Measurements from ENCODE around the gene CRCP. TPM values are rescaled to one million over a fixed set of nuclear protein-coding genes. Genes with fewer than 3 reads are reported as not detected.

The CRCP gene
- total and polyA plus RNA-seq, 2 of the 13 experiments (the other 11 are each of a cell fraction or from before 2014, with no cell fraction given) = 22.7 to 31.0 TPM

DNA sequence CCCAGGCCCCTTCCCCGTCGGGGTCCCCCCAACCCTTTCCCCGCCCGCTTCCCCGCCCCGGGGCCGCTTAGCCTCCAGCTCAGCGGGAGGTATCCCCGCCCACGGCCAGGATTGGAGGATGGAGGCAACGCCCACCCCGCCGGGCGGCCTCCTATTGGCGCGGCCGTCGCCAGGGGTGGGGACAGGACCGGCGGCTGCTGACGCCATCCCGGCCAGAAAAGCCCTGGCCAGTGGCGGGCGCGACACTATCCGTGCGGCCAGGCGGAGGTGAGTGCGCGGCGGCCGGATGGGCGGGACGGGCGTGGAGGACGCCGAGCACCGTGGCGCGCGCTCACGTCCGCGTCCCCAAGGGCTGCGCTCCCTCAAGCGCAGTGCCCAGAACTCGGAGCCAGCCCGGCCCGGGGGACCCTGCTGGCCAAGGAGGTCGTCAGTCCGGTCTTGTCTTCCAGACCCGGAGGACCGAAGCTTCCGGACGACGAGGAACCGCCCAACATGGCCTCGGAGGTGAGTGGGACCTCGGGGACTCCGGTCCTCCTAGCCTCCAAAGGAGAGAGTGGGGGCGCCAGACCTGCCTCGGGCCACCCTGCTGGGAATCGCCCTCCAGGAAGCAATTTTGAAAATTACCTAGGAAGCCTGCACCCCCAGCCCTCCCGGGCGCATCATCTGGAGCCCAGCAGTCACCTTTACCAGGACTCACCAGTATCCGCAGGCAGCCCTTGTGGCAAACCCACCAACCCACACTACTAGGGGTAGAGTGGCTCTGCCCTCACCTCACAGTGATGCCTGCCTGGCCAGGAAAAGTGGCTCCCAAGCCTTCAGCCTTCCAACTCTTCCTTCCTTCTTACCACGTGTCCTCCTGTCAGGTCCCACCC, 38.8 kb upstream of the CRCP start, which contains the start of gene ASL (continued):
- TF ChIP-seq ZC3H4 (CRISPR knock-in tag; IDR thresholded peaks at IDR 0.05; ENCODE audit: borderline replicate concordance) (no peak), ZNF790 (CRISPR knock-in tag; IDR thresholded peaks at IDR 0.05; ENCODE audit: borderline replicate concordance) (peak; percentile 80; the same call in 1 of the 2 replicates), GFI1 (CRISPR knock-in tag; IDR thresholded peaks at IDR 0.05; ENCODE audit: borderline replicate concordance) (peak; percentile 57; the same call in 1 of the 2 replicates), CREB1 (IDR thresholded peaks at IDR 0.05) (peak; percentile 68), CREB1 (CRISPR knock-in tag; IDR thresholded peaks at IDR 0.05) (peak; percentile 54; the same call in 1 of the 2 replicates), TOPORS (CRISPR knock-in tag; IDR thresholded peaks at IDR 0.05) (no peak), TSC22D2 (CRISPR knock-in tag; IDR thresholded peaks at IDR 0.05; ENCODE audit: borderline replicate concordance) (peak; percentile 80; the same call in 1 of the 2 replicates), ZNF143 (CRISPR knock-in tag; IDR thresholded peaks at IDR 0.05) (0 out of 2 replicates have a peak, but pooled peaks have one; percentile 32), KDM2A (CRISPR knock-in tag; IDR thresholded peaks at IDR 0.05; ENCODE audit: borderline replicate concordance, low read depth) (peak; percentile 80), NCOR1 (IDR thresholded peaks at IDR 0.05; ENCODE audit: borderline replicate concordance, low read length) (no peak), PTBP1 (IDR thresholded peaks at IDR 0.05; ENCODE audit: low read depth, low read length, poor library complexity, severe bottlenecking) (no peak), CHCHD3 (CRISPR knock-in tag; IDR thresholded peaks at IDR 0.05) (no peak), SCMH1 (CRISPR knock-in tag; IDR thresholded peaks at IDR 0.05; ENCODE audit: borderline replicate concordance) (no peak), TBX3 (IDR thresholded peaks at IDR 0.05; ENCODE audit: borderline replicate concordance) (no peak), NFYC (CRISPR knock-in tag; IDR thresholded peaks at IDR 0.05) (peak; percentile 92), ZNF337 (CRISPR knock-in tag; IDR thresholded peaks at IDR 0.05; ENCODE audit: borderline replicate concordance, low read depth) (peak; percentile 88; the same call in 1 of the 2 replicates)
- TF ChIP-seq, protein P1, sequence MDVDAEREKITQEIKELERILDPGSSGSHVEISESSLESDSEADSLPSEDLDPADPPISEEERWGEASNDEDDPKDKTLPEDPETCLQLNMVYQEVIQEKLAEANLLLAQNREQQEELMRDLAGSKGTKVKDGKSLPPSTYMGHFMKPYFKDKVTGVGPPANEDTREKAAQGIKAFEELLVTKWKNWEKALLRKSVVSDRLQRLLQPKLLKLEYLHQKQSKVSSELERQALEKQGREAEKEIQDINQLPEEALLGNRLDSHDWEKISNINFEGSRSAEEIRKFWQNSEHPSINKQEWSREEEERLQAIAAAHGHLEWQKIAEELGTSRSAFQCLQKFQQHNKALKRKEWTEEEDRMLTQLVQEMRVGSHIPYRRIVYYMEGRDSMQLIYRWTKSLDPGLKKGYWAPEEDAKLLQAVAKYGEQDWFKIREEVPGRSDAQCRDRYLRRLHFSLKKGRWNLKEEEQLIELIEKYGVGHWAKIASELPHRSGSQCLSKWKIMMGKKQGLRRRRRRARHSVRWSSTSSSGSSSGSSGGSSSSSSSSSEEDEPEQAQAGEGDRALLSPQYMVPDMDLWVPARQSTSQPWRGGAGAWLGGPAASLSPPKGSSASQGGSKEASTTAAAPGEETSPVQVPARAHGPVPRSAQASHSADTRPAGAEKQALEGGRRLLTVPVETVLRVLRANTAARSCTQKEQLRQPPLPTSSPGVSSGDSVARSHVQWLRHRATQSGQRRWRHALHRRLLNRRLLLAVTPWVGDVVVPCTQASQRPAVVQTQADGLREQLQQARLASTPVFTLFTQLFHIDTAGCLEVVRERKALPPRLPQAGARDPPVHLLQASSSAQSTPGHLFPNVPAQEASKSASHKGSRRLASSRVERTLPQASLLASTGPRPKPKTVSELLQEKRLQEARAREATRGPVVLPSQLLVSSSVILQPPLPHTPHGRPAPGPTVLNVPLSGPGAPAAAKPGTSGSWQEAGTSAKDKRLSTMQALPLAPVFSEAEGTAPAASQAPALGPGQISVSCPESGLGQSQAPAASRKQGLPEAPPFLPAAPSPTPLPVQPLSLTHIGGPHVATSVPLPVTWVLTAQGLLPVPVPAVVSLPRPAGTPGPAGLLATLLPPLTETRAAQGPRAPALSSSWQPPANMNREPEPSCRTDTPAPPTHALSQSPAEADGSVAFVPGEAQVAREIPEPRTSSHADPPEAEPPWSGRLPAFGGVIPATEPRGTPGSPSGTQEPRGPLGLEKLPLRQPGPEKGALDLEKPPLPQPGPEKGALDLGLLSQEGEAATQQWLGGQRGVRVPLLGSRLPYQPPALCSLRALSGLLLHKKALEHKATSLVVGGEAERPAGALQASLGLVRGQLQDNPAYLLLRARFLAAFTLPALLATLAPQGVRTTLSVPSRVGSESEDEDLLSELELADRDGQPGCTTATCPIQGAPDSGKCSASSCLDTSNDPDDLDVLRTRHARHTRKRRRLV (CRISPR knock-in tag; IDR thresholded peaks at IDR 0.05) = no peak
- TF ChIP-seq, protein P2, sequence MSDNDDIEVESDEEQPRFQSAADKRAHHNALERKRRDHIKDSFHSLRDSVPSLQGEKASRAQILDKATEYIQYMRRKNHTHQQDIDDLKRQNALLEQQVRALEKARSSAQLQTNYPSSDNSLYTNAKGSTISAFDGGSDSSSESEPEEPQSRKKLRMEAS (IDR thresholded peaks at IDR 0.05) = peak; percentile 79
- TF ChIP-seq, protein P3, sequence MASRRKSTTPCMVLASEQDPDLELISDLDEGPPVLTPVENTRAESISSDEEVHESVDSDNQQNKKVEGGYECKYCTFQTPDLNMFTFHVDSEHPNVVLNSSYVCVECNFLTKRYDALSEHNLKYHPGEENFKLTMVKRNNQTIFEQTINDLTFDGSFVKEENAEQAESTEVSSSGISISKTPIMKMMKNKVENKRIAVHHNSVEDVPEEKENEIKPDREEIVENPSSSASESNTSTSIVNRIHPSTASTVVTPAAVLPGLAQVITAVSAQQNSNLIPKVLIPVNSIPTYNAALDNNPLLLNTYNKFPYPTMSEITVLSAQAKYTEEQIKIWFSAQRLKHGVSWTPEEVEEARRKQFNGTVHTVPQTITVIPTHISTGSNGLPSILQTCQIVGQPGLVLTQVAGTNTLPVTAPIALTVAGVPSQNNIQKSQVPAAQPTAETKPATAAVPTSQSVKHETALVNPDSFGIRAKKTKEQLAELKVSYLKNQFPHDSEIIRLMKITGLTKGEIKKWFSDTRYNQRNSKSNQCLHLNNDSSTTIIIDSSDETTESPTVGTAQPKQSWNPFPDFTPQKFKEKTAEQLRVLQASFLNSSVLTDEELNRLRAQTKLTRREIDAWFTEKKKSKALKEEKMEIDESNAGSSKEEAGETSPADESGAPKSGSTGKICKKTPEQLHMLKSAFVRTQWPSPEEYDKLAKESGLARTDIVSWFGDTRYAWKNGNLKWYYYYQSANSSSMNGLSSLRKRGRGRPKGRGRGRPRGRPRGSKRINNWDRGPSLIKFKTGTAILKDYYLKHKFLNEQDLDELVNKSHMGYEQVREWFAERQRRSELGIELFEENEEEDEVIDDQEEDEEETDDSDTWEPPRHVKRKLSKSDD (CRISPR knock-in tag; IDR thresholded peaks at IDR 0.05; ENCODE audit: low read depth) = peak; percentile 61; the same call in 1 of the 2 replicates
- TF ChIP-seq, protein P4, sequence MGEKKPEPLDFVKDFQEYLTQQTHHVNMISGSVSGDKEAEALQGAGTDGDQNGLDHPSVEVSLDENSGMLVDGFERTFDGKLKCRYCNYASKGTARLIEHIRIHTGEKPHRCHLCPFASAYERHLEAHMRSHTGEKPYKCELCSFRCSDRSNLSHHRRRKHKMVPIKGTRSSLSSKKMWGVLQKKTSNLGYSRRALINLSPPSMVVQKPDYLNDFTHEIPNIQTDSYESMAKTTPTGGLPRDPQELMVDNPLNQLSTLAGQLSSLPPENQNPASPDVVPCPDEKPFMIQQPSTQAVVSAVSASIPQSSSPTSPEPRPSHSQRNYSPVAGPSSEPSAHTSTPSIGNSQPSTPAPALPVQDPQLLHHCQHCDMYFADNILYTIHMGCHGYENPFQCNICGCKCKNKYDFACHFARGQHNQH (CRISPR knock-in tag; IDR thresholded peaks at IDR 0.05) = 0 out of 2 replicates have a peak, but pooled peaks have one; percentile 14

Data from HepG2 (cell line).